Activated CD8-positive, alpha-beta memory T cell treated with anti-CD3 and anti-CD28 coated beads for 4 hours (primary cell): ENCODE data around the gene DHX58.

ENCODE experiments used
- DNase-seq, 2 donors: peaks; one replicate each; pipeline ENCODE4 v3.0.0-alpha.2; 2020; ENCODE audit warnings: low read depth in 2 of 2

The DHX58 gene

GRCh38 chr17:42129109-42129837 is 16.8 kb upstream of the DHX58 start:
- DNase-seq: no peak

GRCh38 chr17:42127414-42127813 is 14.9 kb upstream of the DHX58 start:
- DNase-seq: no peak

- DNase-seq: no peak
These were observed 14.3 kb upstream of the DHX58 start for GRCh38 chr17:42126836-42127235.

- DNase-seq: no peak
These were observed 13.1 kb upstream of the DHX58 start for GRCh38 chr17:42125565-42125964.

- no peak for DNase-seq
These were observed 11.7 kb upstream of the DHX58 start for GRCh38 chr17:42124256-42124655.

- no peak for DNase-seq
These were observed 10.1 kb upstream of the DHX58 start, which contains the start of gene HSPB9 for GRCh38 chr17:42122371-42123303. Gene HSPB9 (plus strand): TSS chr17:42122804. CDS start chr17:42122851, 47 bp downstream.

GRCh38 chr17:42120770-42121769 is 8.6 kb upstream of the DHX58 start, which contains the start of gene KAT2A:
Gene KAT2A (minus strand): TSS chr17:42121367. CDS start chr17:42121304, 63 bp downstream.
- DNase-seq: peak; percentile 54 to 55

- no peak for DNase-seq
These were observed 7.8 kb upstream of the DHX58 start for GRCh38 chr17:42120161-42120769.

GRCh38 chr17:42119301-42119700 is 6.8 kb upstream of the DHX58 start:
- no peak for DNase-seq

- DNase-seq: no peak
These were observed 6.0 kb upstream of the DHX58 start for GRCh38 chr17:42118545-42118944.

GRCh38 chr17:42118126-42118510 is 5.6 kb upstream of the DHX58 start:
- no peak for DNase-seq

GRCh38 chr17:42117397-42118125 is 5.0 kb upstream of the DHX58 start:
- no peak for DNase-seq

- peak; percentile 64 to 68 for DNase-seq
These were observed 4.3 kb upstream of the DHX58 start for GRCh38 chr17:42116705-42117396.

GRCh38 chr17:42114118-42114517 is 1.6 kb upstream of the DHX58 start:
- DNase-seq: no peak

- no peak for DNase-seq
These were observed 967 bp upstream of the DHX58 start for GRCh38 chr17:42113293-42114069.

- DNase-seq: no peak
These were observed 503 bp downstream of the DHX58 start for GRCh38 chr17:42111871-42112551.

GRCh38 chr17:42111265-42111636 is 1.3 kb downstream of the DHX58 start:
- DNase-seq: no peak
